GM19324 (cell line): Measurements from ENCODE around the gene GRIN2C.
"Not testable (repeated sequence)": the region's sequence is repeated elsewhere in the genome, so short reads cannot be mapped to it uniquely, and the experiment has no call there.

Experiments
- ATAC-seq: cut with Tn5 transposase; IDR thresholded peaks from one replicate; pipeline ENCODE4 v1.9.1; 2021; ENCODE audit warnings: mild to moderate bottlenecking, moderate library complexity; ENCODE audit not compliant: unreplicated experiment, low FRiP score

The GRIN2C gene

DNA sequence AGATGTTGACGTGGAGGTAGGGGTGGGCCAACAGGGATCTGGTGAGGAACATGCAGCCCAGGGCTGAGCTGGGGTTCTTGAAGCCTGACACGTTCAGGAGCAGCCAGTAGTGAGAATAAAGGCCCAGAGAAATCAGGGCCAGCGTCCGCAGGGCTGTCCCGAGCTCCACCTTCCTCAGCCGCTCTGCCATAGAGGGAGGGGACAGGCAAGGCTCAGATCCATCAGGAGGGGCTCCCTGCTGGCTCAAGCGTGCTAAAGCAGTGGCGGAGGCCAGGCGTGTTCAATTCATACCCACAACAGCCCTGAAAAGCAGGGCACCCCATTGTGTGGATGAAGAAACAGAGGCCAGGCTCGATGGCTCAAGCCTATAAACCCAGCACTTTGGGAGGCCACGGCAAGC lies 21.4 kb upstream of the GRIN2C start:
- no peak for ATAC-seq

DNA sequence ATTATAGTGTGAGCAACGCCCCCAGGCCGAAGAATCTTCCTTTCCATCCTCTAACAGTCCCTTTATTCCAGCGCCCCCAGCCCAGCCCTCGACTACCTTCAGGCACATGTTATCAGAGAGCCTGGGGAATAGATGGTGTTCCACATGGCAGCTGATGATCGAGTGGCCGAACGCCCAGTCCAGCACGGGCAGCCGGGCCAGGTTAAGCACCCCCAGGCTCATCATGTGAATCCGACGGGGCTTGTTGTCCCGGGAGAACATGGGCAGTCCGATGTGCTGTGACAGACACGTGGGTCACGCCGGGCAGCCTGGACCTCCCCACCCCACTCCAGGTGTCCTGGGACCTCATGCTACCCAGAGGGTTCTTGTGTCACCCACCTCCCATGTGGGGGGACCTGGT lies 19.6 kb upstream of the GRIN2C start:
- no peak for ATAC-seq

DNA sequence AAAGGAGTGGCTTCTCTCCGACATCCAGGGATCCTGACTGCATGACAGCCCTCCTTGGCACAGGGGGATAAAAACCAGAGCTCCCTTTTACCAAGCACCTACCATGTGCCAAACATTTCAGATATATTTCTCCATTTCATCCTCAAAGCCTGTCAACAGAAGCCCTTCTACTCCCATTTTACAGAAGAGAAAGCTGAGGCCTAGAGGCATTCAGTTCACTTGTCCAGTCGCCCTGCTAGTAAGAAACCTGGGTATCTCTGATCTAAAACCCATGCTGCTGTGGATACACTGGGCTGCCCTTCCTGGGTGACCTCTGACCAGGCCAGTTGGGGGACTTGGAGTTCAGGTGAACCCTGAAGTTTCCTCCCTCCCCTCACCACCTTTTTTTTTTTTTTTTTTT lies 19.0 kb upstream of the GRIN2C start:
- ATAC-seq: no peak

DNA sequence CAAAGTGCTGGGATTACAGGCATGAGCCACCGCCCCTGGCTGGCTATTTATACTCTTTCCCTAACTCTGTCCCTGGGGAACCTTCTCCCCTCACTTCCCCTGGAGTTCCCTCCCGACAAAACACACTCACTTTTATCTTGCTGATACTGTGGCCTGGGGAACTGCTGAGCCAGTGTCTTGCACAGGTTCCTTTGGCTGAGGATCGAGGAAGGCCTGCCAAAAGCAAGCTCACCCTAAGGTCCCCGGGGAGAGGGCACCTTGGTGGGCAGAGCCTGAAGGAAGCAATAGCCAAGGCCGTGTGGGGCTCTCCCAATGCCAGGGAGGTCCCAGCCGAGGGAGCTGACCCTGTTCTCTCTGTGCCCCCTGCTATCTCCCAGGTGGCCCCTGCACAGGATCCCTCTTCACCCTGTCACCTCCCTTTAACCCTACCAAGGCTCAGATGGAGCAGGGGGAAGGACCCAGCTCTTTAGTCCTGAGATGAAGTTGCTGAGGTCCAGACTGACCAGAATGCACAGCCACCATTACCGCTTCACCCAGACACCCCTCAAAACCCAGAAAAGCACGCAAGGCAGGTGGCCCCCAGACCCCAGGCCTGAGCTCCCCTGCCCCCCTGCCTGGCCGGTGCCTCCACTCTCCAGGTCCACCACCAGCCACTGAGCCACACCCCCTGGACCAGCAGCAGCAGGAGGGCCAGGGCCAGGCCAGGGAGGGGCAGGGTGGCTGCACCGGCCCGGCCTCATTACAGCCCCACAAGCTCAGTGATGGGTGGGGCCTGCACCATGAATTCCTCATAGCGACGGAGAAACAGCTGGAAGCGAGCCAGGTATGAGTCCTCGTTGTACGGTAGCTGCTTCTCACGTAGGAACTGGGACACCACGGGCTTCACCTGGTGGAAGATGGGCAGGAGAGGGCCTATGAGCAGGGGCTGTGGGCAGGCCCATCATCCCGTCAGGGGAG lies 18.2 kb upstream of the GRIN2C start:
- ATAC-seq: no peak

DNA sequence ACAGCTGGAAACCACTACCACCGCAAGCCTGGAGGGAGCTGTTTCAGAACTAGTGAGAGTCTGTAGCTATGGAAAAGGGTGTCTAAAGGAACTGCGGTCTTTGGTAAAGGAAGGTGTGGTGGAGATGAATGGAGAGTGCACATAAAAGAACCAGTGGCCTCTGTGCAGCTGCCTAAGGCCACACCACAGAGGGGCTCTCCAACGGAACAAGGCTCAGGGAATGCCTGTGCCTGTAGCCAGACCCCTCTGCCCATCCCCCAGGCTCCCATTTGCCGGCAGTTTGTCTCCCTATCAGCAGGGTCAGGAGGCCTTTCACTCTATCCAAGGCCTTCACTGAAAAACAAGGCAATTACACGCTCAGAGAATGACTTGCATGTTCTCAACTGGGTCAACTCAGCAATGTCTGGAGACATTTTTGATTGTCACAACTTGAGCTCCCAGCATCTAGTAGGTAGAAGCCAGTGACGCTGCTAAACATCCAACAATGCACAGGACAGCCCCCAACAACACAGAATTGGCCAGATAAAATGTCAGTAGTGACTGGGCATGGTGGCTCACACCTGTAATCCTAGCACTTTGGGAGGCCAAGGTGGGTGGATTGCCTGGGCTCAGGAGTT lies 16.4 kb upstream of the GRIN2C start:
- no peak for ATAC-seq

DNA sequence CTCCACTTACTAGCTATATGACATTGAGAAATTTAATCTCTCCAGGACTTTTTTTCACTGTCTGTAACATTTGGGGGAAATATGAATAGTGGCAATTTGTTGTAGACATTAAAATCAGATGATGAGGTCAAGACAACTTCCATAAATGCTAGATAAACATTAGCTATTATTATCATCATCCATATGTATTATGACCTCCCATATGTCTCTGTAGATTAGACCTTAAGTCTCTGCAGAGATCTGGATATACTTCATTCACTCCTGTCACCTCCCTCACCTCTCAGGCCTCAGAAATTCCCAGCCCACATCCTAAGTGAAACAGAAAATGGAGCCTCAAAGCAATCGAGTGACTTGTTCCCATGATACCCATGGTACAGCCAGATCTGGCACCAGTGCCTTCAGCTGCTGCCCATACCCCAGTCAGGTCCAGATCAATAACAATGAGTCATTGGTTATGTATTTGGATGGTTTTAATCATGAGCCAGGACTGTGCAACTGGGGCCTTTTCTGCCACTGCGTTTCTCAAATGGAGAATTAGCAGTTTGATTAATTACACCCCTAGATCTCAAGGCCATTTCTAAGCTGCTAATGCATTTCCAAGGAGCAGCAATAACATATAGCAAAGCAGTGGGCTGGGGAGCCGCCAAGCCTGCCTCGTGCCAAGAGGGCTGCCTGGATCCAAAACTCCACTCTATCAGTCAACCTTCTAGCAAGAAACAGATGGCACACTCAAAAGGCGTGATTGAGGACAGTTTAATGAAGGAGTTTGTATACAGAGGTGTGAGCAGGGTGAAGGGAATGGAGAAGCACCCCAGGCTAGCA lies 15.7 kb upstream of the GRIN2C start:
- no peak for ATAC-seq

DNA sequence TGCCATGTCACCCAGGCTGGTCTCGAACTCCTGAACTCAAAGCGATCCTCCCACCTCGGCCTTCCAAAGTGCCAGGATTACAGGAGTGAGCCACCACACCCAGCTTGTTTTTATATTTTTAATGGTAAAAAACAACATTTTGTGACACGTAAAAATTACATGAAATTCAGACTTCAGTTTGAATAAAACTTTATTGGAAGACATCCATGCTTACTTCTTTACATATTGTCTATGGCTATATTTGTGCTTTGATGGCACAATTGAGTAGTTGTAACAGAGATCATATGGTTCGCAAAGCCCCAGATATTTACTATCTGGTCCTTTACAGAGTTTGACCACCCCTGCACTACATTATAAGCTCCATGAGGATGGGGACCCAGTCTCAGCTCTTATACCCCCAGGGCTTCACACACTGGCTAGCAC lies 14.9 kb upstream of the GRIN2C start:
- no peak for ATAC-seq

DNA sequence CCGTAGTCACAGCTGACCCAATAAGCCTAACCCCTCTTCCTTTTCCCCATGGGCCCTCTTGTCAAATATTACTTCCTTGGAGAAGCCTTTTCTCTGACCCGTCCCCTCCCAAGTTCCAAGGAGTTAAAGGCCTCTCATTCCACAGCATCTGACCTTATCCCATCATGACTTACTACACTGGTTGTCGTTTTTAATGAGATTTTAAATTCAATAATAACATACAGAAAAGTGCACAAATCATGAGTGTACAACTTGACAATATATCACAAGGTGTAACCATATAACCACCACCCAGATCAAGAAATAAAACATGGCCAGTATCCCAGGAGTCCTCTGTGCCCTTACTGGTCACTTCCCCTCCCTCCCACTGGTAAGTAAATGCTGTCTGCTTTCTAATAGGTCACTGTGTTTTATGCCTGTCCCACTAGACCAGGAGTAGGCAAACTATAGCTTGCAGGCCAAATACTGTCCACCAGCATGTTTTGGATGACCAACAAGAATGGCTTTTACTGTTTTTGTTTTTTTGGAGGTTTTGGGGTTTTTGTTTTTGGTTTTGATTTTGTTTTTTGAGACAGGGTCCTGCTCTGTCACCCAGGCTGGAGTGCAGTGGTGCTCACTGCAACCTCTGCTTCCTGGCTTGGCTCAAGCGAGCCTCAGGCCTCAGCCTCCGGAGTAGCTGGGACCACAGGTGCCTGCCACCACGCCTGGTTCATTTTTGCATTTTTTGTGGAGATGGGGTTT lies 14.4 kb upstream of the GRIN2C start:
- no peak for ATAC-seq

DNA sequence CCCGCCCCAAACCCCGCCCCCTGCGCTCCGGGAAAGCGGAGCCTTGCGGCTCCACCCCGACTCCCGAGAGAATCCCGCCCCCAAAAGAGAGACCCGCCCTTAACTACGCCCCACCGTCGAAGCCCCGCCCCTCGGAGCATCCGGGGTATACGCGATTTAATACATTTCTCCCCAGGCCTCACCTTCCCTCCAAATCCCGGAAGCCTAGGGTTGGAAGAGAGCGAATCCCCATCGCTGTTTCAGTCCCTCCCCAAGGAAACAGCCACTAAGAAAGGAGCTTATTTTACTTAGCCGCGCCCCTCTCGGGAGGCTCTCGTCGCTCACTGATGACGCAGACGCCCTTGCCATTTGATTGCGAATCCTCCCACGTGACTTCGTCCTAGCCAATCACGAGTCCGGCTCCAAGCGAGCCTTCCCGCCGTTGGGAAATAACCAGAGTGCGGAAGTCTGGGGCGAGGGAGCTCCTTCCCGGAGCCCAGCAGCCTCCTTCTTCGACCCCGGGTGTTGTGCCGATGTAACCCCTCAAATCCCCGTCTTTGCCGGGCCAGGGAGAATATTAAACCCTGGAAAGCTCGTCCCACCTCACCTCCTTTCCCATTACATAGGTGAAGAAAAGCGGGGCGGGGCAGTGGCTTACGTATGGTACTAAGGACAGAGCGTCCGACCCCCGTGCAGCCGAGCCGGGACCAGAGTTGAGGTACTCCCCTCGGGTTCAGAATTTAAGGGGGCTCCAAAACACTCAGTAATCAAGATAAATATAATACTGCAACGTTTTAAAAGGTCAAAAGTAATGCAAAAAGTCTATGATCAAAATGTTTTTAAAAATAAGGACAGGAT lies 13.6 kb upstream of the GRIN2C start:
- peak; percentile 95 for ATAC-seq

DNA sequence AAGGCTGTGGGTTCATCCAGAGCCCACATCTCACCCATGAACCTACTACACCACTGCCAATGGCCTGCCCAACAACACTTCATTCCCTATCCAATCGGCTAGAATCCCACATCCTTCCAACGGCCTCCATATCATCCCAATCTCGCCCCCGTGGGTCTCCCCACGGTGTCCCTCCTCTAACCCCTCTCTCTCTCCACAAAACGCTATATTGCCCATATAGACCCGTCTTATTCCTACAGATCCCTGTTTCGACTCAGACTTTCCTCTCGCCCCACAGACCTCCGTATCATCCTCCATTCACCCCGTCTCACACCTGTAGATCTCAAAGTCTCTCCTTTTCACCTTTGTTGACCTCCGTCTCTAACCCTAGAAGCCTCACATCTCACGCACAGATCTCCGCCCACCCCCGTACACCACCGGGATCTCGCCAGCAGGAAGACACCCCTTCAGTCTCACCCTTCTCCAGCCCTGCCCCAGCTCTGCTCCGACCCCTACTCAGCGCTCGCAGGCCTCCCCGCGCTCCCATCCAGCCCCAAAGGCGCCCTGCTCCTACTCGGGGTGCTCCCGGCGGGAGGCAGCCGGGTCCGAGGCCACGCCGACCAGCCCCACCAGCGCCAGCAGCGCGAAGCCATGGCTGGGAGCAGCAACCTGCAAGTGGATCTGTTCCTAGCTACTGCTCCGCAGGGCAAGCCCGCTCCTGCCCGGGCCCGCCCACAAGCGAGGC lies 12.8 kb upstream of the GRIN2C start, which contains the start of gene FDXR:
FDXR (minus strand) TSS at position 682 of the 724 bp plus-strand sequence; CDS start at position 632, 50 bp downstream.
- ATAC-seq: peak; percentile 24

DNA sequence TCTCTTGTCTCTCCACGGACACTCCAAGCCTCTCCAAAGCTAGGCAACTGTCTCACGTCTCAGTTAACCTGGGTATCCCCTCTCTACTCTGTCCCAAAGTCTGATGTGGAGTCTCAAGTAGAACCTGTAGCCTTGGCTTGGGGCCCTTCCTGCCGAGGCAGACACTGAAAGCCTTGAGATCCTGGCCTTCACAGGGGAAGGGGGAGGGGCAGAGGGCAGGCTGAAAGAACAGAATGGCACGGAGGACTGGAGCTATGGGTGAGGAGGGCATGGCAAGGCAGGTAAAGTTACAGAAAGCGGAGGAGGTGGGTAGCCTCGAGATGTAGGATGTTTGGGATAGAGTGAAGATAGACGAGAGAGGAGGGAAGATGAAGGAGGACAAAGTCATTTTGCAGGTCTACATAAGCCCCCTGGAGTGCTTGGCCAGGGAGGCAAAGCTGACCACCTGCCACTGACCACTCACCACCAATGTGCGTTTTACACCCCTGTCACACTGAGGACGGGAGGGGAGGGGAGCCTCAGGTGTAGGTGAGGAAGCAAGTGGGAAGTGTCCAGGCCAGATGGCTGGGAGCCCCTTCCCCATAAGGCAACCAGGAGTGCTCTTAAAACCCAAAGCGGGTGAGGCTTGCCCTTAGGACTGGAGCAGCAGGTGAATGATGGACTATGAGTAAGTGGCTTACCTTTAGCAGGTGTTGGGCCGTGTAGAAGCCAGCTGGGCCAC lies 11.8 kb upstream of the GRIN2C start:
- ATAC-seq: no peak

DNA sequence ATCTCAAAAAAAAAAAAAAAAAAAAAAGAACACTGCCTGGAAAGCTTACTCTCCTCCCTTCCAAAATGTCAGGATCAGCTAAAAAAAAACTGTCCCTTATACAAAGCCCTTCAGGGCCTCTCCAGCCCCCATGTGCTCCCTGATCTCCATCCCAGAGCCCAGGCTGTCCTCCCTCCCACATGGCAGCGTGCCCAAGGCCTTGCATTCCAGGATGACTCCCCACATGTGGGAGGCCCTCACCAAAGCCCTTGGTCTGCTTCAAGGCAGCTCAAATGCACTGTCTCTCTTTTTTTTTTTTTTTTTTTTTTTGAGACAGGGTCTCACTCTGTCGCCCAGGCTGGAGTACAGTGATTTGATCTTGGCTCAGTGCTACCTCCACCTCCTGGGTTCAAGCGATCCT lies 10.8 kb upstream of the GRIN2C start:
- no peak for ATAC-seq

DNA sequence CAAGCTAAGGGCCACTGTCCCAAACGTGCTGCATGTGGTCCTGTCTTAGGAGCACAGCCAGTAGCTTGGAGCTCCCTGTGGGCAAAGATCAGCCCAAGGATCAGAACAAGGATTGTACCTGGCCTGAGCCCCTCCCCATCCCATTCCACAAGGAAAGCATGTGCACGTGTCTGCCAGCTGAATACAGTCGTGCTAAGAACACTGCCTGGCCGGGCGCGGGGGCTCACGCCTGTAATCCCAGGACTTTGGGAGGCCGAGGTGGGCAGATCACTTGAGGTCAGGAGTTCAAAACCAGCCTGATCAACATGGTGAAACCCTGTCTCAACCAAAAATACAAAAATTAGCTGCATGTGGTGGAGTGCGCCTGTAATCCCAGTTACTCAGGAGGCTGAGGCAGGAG lies 10.3 kb upstream of the GRIN2C start:
- ATAC-seq: not testable (repeated sequence)

DNA sequence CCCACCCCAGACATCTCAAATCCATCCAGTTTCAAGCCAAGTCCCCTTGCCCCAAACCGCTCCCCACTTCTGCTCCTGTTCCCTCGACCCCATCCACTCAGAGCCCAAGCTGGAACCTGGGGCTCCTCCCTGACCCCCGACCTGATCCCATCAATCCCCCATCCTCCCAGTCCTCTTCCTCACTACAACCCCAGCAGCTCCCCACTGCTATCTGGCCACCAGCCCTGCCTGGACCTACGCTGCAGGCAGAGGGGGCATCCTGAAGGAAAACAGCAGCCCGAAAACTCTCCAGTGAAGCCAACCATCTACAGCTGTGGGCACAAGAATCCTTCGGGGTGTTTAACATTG lies 9.2 kb upstream of the GRIN2C start:
- no peak for ATAC-seq

DNA sequence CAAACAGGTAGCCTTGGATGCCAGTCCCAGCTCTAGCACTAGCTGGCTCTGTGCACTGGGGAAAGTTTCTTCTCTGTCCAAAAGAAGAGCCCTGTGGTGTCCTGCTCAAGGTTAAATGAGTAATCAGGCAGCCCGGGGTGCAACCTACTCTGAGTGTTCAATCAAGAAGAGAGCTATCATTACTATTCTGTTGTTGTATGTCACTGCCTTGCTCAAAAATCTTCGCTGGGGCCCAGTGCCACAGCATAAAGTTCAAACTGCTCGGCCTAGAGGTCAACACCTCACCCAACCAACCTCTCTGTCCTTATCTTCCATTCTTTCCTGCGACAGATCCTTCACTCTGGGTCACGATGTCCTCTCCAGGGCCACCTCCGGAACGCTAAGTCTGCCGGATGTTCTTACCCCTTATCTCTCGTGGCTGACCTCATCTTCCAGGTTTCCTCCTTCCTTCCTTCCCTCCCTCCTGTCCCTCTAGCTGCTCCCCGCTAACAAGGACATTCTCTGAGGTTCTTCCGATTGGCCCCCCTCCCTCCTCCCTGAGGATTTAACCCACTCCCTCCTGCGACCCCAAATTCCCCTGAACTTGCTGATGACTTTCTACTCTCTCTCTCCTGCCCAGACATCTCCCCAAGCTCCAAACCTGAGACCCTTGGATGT lies 8.7 kb upstream of the GRIN2C start:
- ATAC-seq: no peak

DNA sequence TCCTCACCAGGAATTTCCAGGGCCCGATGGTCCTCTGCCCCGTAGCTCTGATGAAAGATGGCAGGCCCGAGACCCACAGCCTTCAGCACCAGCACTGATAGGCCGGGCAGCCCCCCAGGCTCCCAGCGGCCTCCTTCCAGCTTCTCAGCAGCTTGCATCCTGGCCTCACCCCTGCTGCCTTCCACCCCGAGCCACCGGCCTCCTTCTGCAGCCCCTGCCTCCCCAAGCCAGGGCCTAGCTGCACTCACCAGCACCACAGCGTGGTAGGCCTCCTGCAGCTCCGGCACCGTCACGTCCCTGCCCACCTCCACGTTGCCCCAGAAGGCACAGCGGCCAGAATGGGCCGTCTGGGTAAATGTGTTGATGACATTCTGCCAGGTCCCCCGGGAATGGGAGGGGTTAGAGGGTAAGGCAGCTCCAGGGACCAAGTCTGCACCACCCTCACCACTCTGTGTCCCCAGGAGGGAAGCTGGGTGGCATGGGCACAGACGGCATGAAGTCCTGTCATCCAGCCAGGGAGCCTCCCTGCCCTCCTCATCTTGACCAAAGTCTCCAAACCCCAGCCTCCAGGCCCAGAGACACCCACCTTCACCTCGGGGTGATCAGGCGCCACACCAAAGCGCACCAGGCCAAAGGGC lies 6.6 kb upstream of the GRIN2C start:
- ATAC-seq: no peak

DNA sequence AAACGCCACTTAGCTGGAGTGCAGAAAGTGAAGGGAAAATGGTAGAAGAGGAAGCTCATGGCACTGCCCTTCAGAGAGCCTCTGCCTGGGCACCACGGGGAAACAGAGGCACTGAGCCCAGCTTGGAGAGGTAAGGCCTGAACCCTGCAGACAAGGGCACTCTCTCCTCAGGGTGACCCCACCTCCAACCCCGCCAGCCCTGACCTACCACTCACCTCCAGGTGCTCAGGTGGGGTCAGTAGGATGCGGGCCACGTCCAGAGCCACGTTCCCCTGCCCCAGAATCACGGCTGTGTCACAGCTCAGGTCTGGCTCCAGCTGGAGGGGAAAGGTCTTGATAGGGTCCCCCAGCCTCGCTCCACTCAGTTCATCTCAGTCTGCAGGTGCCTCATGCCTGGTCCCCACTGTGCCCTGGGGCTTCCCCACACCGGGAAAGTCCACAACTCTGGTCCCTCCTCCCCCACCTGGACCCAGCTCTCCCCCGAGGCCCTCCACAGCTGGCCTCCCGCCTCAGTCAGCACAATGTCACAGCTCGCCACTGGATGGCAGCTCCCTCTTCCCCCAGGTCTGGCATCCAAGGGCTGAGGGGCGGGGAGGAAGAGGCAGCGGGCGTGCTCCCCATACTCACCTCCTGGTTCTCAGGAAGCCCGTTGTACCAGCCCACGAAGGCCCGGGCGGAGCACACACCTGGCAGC lies 6.0 kb upstream of the GRIN2C start:
- no peak for ATAC-seq
